HepG2 (cell line): Measurements from ENCODE around the gene PDZK1. TPM values are rescaled to one million over a fixed set of nuclear protein-coding genes. Genes with fewer than 3 reads are reported as not detected.
A peak's percentile ranks its signal among the peaks of the same experiment; 100 is the strongest.

Experiments used
- ATAC-seq: fragments of 200-7000 bp; cut with Tn5 transposase; 3 replicates; pipeline ENCODE4 v1.9.1; 2020; ENCODE audit warnings: mild to moderate bottlenecking, moderate library complexity
- BruUV-seq: library from RNA; stranded (reverse); fragments of 400-500 nt; replicated peaks from 2 replicates; lab custom pipeline; 2021; lab: Mats Ljungman, UMichigan
- CTCF ChIA-PET: fragments of 300-600 bp; formaldehyde crosslinking; extraction: SDS; loops from one replicate; lab custom pipeline; 2021; ENCODE audit warnings: low total read pairs, inconsistent platforms, low intra/inter-chr PET ratio; lab: Yijun Ruan, JAX
- POLR2A ChIA-PET: fragments of 350-600 bp; sonication (Branson Sonifier 250); formaldehyde crosslinking; loops from one replicate; lab custom pipeline; 2020; ENCODE audit warnings: antibody characterized with exemption, inconsistent platforms; lab: Yijun Ruan, JAX
- DNase-seq: peaks from one replicate; pipeline ENCODE4 v3.0.0-alpha.2; 2015; ENCODE audit warnings: low spot score
- FAIRE-seq: peaks from 3 replicates; lab custom pipeline; 2011; peaks lifted over from hg19 to GRCh38; lab: Jason Lieb, UNC
- H2AFZ ChIP-seq: one replicate; pipeline ENCODE4 v1.6.1; 2011; ENCODE audit warnings: low read length, inconsistent platforms
- H3K27ac ChIP-seq: fragments of 300-600 bp; 3 replicates; pipeline ENCODE4 v1.8.0; 2011; ENCODE audit warnings: mixed run types, mild to moderate bottlenecking, mixed read lengths, low read length, inconsistent platforms; ENCODE audit not compliant: insufficient read depth; ENCODE audit errors: extremely low read length
- H3K27me3 ChIP-seq, 2 experiments: fragments of 200-600 bp in 1 of 2; 2 replicates in 1 of 2; 3 replicates in 1 of 2; pipeline versions ENCODE4 v1.6.0 to v1.8.0; 2011; ENCODE audit warnings: low read length in 2 of 2, mild to moderate bottlenecking in 2 of 2, moderate library complexity in 2 of 2, inconsistent platforms in 1 of 2; ENCODE audit not compliant: insufficient read depth in 2 of 2, control insufficient read depth in 1 of 2
- H3K36me3 ChIP-seq, 2 experiments: fragments of 200-600 bp in 1 of 2; replicated peaks in 1 of 2; 2 replicates in 1 of 2; 3 replicates in 1 of 2; pipeline versions ENCODE4 v1.5.1 to v1.8.0; 2011; ENCODE audit warnings: low read length in 2 of 2, inconsistent platforms in 1 of 2; ENCODE audit not compliant: insufficient read depth in 2 of 2, control insufficient read depth in 1 of 2
- H3K4me1 ChIP-seq: 2 replicates; pipeline ENCODE4 v1.5.1; 2012; ENCODE audit warnings: low read length, inconsistent platforms; ENCODE audit not compliant: insufficient read depth
- H3K4me2 ChIP-seq: 2 replicates; pipeline ENCODE4 v1.6.0; 2011; ENCODE audit warnings: low read depth, low read length, inconsistent platforms
- H3K4me3 ChIP-seq, 3 experiments: fragments of 200-600 bp in 1 of 3; sonication (generic), shearing (Covaris generic) in 1 of 3; replicated peaks in 1 of 3; 2 replicates each; pipeline ENCODE4 v1.5.1; 2011 to 2016; ENCODE audit warnings: low read length in 3 of 3, inconsistent platforms in 2 of 3, low read depth in 2 of 3, mild to moderate bottlenecking in 2 of 3, control low read depth in 1 of 3, mixed read lengths in 1 of 3; ENCODE audit not compliant: insufficient read depth in 1 of 3
- H3K79me2 ChIP-seq: one replicate; pipeline ENCODE4 v1.6.1; 2011; ENCODE audit warnings: low read length, inconsistent platforms; ENCODE audit not compliant: insufficient read depth
- H3K9ac ChIP-seq: 2 replicates; pipeline ENCODE4 v1.6.0; 2011; ENCODE audit warnings: mild to moderate bottlenecking, low read depth, low read length, inconsistent platforms; ENCODE audit not compliant: insufficient read depth
- H3K9me3 ChIP-seq: 2 replicates; pipeline ENCODE4 v1.5.1; 2012; ENCODE audit warnings: mild to moderate bottlenecking, low read length
- H4K20me1 ChIP-seq: 2 replicates; pipeline ENCODE4 v1.6.0; 2011; ENCODE audit warnings: inconsistent platforms, mild to moderate bottlenecking, low read length, moderate library complexity; ENCODE audit not compliant: insufficient read depth
- ARID5B ChIP-seq: IDR thresholded peaks from 2 replicates; pipeline ENCODE4 v1.4.0; 2020; ENCODE audit warnings: mild to moderate bottlenecking, missing genetic modification reagents
- CHD2 ChIP-seq: IDR thresholded peaks from 2 replicates; pipeline ENCODE4 v1.6.1; 2011; ENCODE audit warnings: low read depth, low read length, improper control_type of control experiment
- FOXO1 ChIP-seq: sonication (generic); formaldehyde crosslinking; IDR thresholded peaks from 2 replicates; pipeline ENCODE4 v1.4.0; 2020; ENCODE audit warnings: missing genetic modification reagents
- PRDM10 ChIP-seq: sonication (generic); formaldehyde crosslinking; IDR thresholded peaks from 2 replicates; pipeline ENCODE4 v1.4.0; 2020; ENCODE audit warnings: low read depth, missing genetic modification reagents
- SALL1 ChIP-seq: sonication (generic); formaldehyde crosslinking; IDR thresholded peaks from 2 replicates; pipeline ENCODE4 v1.8.0; 2022; ENCODE audit warnings: mild to moderate bottlenecking, missing genetic modification reagents
- U2AF2 ChIP-seq: fragments of 200-400 bp; formaldehyde crosslinking; IDR thresholded peaks from 2 replicates; pipeline ENCODE4 v1.6.1; 2017; ENCODE audit warnings: low read depth, mild to moderate bottlenecking, low read length
- ZMYM4 ChIP-seq: sonication (generic); formaldehyde crosslinking; IDR thresholded peaks from 2 replicates; pipeline ENCODE4 v1.8.1; 2023; ENCODE audit warnings: mild to moderate bottlenecking, missing genetic modification reagents
- ZNF121 ChIP-seq: sonication (generic); formaldehyde crosslinking; IDR thresholded peaks from 2 replicates; pipeline ENCODE4 v1.5.0; 2020; ENCODE audit warnings: mild to moderate bottlenecking, missing genetic modification reagents
- ZNF7 ChIP-seq: IDR thresholded peaks from 2 replicates; pipeline ENCODE4 v1.6.1; 2016; ENCODE audit warnings: missing biosample characterization, missing genetic modification reagents
- WGBS: methylation state at CpG from one replicate; pipeline ENCODE4 v1.1.6; 2017; ENCODE audit warnings: low lambda C conversion rate; 5-methylcytosine and 5-hydroxymethylcytosine counted together
- in situ Hi-C: cut with HindIII; loops from 2 replicates; pipeline ENCODE4 v1.10.0; 2017; ENCODE audit warnings: low pct_unique_long_range_greater_than_20kb; ENCODE audit not compliant: extremely low pct_ligation_motif_present
- intact Hi-C: fragments of 100-400 bp; cut with micrococcal nuclease; formaldehyde crosslinking; loops from one replicate; pipeline ENCODE4 v1.10.0; 2022; ENCODE audit not compliant: unreplicated experiment
- polyA plus RNA-seq, 8 experiments: library from polyadenylated mRNA; depleted of rRNA in 3 of 8; stranded (reverse) in 7 of 8; unstranded in 1 of 8; fragments of >200 nt; fragmentation: Illumina TruSeq in 4 of 8; extraction: Trizol in 4 of 8; gene quantifications; 2 replicates each; pipeline versions ENCODE4 v1.2.1 to v1.2.3, GENCODE V29; 2011 to 2016; ENCODE audit warnings: low read depth in 4 of 8, missing spikeins in 1 of 8, mixed read lengths in 1 of 8; ENCODE audit not compliant: insufficient read depth in 1 of 8
- total RNA-seq, 5 experiments: library from RNA; depleted of rRNA; stranded (reverse); fragments of >200 nt; fragmentation: Illumina TruSeq; extraction: Trizol; gene quantifications; 2 replicates each; pipeline ENCODE4 v1.2.3, GENCODE V29; 2016; ENCODE audit warnings: low read depth in 1 of 5

The PDZK1 gene
- total and polyA plus RNA-seq, 2 of the 13 experiments (the other 11 are each of a cell fraction or from before 2014, with no cell fraction given): 16.2 to 46.4 TPM

GRCh38 chr1:145702826-145703225 is 4.3 kb downstream of the PDZK1 start:
- Histone ChIP-seq H3K9ac (no peak overlapping the region), H3K36me3 (no peaks in the 10 kb centered on the region; a peak in 1 of 5 replicates), H3K4me3 (no peak overlapping the region), H4K20me1 (no peaks in the 10 kb centered on the region), H3K4me2 (no peak overlapping the region; the same call in 1 of the 2 replicates), H3K4me1 (peaks cover 69% of the 10 kb centered on the region), H3K79me2 (peaks cover 20% of the 10 kb centered on the region), H3K27me3 (no peaks in the 10 kb centered on the region), H3K9me3 (no peaks in the 10 kb centered on the region), H2AFZ (no peak overlapping the region), H3K27ac (no peak overlapping the region)
- FAIRE-seq (no peak), DNase-seq (no peak), ATAC-seq (no peak)
- ChIA-PET CTCF (no interaction called here), POLR2A (interaction anchor here (1.1 to 1.4 kb wide), 3 partner anchors 9 to 12 kb away, joined by 4 to 8 read pairs (median 5); no protein-coding TSS in a partner anchor)
- TF ChIP-seq ZMYM4 (CRISPR knock-in tag) (0 out of 2 replicates have a peak, but pooled peaks have one; percentile 25), ZNF121 (peak; percentile 50), PRDM10 (CRISPR knock-in tag) (peak; percentile 65; the same call in 1 of the 2 replicates), U2AF2 (no peak), SALL1 (CRISPR knock-in tag) (0 out of 2 replicates have a peak, but pooled peaks have one; percentile 11), ARID5B (no peak), CHD2 (no peak), ZNF7 (peak; percentile 70; the same call in 1 of the 2 replicates), FOXO1 (no peak)
- no TSS peak for BruUV-seq
- 71% methylated on average over 7 of the region's 7 CpGs for WGBS
- in situ Hi-C loops: no loop called here
- intact Hi-C loops: no loop called here
